ENCODE results near the gene GNPDA1. TPM values are rescaled to one million over a fixed set of nuclear protein-coding genes. Genes with fewer than 3 reads are reported as not detected.
"Not testable (repeated sequence)": the region's sequence is repeated elsewhere in the genome, so short reads cannot be mapped to it uniquely, and the experiment has no call there.

Gene GNPDA1
- total RNA-seq, 4 donors from 2014 or later: 14.0 to 29.7 (median 16.3) TPM

DNA sequence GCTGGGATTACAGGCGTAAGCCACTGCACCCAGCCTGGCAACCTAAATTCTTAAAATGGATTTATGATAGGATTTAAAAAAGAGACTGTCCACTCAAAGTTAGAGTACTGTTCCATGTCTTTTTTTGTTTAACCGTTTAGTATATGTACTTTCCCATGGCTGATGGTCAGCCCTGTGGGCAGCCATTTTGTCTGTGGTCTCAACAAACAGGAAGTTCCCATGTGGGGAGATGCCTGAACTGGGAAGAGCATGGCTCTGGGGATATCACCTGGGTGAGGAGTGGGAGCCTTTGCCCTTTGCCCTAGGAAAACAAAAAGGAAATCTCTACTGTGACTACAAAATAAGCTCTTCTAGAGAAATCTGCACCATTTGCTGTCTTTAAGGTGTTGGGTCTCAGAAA lies 27.5 kb upstream of the GNPDA1 start:
- no peaks in the 10 kb centered on the region for H3K27me3 ChIP-seq
- H3K4me3 ChIP-seq: no peak overlapping the region
- H3K4me1 ChIP-seq: no peaks in the 10 kb centered on the region
- no peak for TF ChIP-seq CTCF (IDR thresholded peaks at IDR 0.05)
- TF ChIP-seq EP300 (IDR thresholded peaks at IDR 0.05): no peak
- no peak for TF ChIP-seq POLR2A (IDR thresholded peaks at IDR 0.05)
- WGBS, 2 donors: 96 to 98% methylated on average over 2 of the region's 2 CpGs
- no peak for DNase-seq (ENCODE audit: low spot score in 2 of 2)
- H3K27ac ChIP-seq: no peak overlapping the region
- peaks cover 0 to 2% (median 0%) of the 10 kb centered on the region in 4 donors for H3K9me3 ChIP-seq
- no peaks in the 10 kb centered on the region for H3K36me3 ChIP-seq

- no peak for DNase-seq (ENCODE audit: low spot score in 2 of 2)
- H3K27ac ChIP-seq: no peak overlapping the region
- TF ChIP-seq POLR2A (IDR thresholded peaks at IDR 0.05) (no peak), EP300 (IDR thresholded peaks at IDR 0.05) (no peak), CTCF (IDR thresholded peaks at IDR 0.05) (no peak)
- no peak overlapping the region for H3K4me3 ChIP-seq
- no peaks in the 10 kb centered on the region for H3K9me3 ChIP-seq
- no peaks in the 10 kb centered on the region for H3K4me1 ChIP-seq
- 98 to 99% methylated on average over 2 of the region's 2 CpGs for WGBS, 2 donors
- H3K27me3 ChIP-seq: no peaks in the 10 kb centered on the region
- H3K36me3 ChIP-seq: no peaks in the 10 kb centered on the region
Observed at GRCh38 chr5:142038735-142039134, 25.9 kb upstream of the GNPDA1 start.

- H3K4me1 ChIP-seq; H3K9me3 ChIP-seq; DNase-seq (ENCODE audit: low spot score in 2 of 2); H3K27me3 ChIP-seq; H3K27ac ChIP-seq; H3K4me3 ChIP-seq; H3K36me3 ChIP-seq: not testable (repeated sequence)
- WGBS, 2 donors: 95 to 96% methylated on average over 3 of the region's 3 CpGs
Observed at GRCh38 chr5:142037599-142037998, 24.8 kb upstream of the GNPDA1 start.

DNA sequence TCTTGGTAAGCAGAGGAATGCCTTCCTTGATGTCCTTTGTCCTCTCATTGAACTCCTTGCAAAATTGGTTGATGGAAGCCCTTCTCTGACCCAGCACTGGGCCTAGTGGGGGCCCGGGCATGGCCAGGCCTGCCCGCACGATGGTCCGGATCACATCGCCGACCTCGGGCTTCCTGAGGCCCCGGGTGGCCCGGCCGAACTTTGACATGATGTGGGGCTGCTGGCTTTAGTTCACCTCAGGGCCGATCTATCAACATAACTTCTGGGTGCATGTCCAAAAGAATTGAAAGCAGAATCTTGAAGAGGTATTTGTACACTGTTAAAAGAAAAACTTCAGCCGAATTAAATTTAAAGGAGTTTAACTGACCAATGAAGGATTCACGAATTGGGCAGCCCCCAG lies 24.1 kb upstream of the GNPDA1 start:
- no peaks in the 10 kb centered on the region for H3K4me1 ChIP-seq
- 91 to 92% methylated on average over 13 of the region's 13 CpGs for WGBS, 2 donors
- no peak overlapping the region for H3K4me3 ChIP-seq
- H3K27ac ChIP-seq: no peak overlapping the region
- no peaks in the 10 kb centered on the region for H3K27me3 ChIP-seq
- DNase-seq (ENCODE audit: low spot score in 2 of 2): no peak
- H3K36me3 ChIP-seq: no peaks in the 10 kb centered on the region
- H3K9me3 ChIP-seq: no peaks in the 10 kb centered on the region
- TF ChIP-seq EP300 (IDR thresholded peaks at IDR 0.05): no peak
- no peak for TF ChIP-seq CTCF (IDR thresholded peaks at IDR 0.05)
- no peak for TF ChIP-seq POLR2A (IDR thresholded peaks at IDR 0.05)

DNA sequence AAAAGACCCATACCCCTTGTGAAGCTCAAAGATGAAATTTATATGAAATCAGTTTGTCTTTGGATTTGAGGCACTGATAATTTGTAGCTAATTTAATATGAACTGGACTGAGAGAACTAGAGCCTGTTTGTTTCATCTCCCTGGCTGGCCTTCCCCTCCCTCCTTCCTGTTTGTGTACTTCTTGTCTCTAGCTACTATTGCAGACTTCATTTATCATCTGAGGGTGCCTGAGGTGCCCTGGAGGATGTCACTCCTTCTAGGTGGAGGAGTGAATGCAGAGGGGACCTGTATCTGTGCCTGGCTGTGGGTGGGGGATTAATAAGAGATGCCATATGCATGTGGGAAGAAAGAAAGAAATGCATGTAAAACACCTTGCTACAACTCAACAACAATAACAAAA lies 22.2 kb upstream of the GNPDA1 start:
- no peaks in the 10 kb centered on the region for H3K27me3 ChIP-seq
- H3K4me3 ChIP-seq: no peak overlapping the region
- H3K9me3 ChIP-seq: no peaks in the 10 kb centered on the region
- H3K4me1 ChIP-seq: no peaks in the 10 kb centered on the region
- DNase-seq (ENCODE audit: low spot score in 2 of 2): no peak
- no peak for TF ChIP-seq POLR2A (IDR thresholded peaks at IDR 0.05)
- no peaks in the 10 kb centered on the region for H3K36me3 ChIP-seq
- no peak overlapping the region for H3K27ac ChIP-seq

DNA sequence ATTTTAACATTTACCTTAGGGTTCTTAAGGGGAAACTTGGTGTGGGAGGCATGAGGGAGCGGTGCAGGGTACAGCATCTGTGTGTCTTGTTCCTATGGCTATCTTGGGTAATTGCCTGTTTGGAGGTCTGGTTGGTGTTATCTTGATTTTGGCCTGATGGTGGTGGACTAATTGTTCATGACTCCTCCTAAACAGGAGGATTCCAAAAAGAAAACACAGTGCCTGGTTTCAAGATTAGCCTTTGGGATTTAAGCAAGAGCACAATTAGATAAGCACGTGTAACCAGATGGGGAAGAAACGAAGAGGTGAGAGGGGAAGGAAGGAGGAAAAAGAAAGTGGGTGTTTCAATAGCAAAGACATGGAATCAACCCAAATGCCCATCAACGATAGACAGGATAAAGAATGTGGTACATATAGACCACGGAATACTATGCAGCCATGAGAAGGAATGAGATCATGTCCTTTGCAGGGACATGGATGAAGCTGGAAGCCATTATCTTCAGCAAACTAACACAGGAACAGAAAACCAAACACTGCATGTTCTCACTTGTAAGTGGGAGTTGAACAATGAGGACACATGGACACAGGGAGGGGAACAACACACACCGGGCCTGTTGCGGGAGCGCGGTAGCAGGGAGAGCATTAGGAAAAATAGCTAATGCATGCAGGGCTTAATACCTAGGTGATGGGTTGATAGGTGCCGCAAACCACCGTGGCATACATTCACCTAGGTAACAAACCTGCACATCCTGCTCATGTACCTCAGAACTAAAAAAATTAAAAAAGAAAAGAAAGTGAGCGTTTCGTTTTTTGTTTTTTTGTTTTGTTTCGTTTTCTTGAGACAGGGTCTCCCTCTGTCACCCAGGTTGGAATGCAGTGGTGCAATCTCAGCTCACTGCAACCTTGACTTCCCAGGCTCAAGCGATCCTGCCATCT lies 21.1 kb upstream of the GNPDA1 start:
- not testable (repeated sequence) for H3K36me3 ChIP-seq; H3K4me1 ChIP-seq; H3K4me3 ChIP-seq; H3K27ac ChIP-seq; H3K9me3 ChIP-seq; DNase-seq (ENCODE audit: low spot score in 2 of 2); H3K27me3 ChIP-seq
- 90% methylated on average over 15 of the region's 15 CpGs for WGBS, 2 donors
